GM12874 (cell line): Measurements from ENCODE around the gene FIBCD1.

Source experiments
- CTCF ChIP-seq: IDR thresholded peaks from 2 replicates; pipeline ENCODE4 v1.5.1; 2011; ENCODE audit warnings: low read depth, mild to moderate bottlenecking, control low read depth, low read length, moderate library complexity; ENCODE audit not compliant: insufficient read depth

The FIBCD1 gene

GRCh38 chr9:130936285-130937117 lies 2.5 kb downstream of the FIBCD1 start:
- TF ChIP-seq CTCF, result no peak

- no peak for TF ChIP-seq CTCF
Measured at GRCh38 chr9:130935648-130936271, 3.3 kb downstream of the FIBCD1 start.

- TF ChIP-seq CTCF, result no peak
Measured at GRCh38 chr9:130934702-130935647, 4.1 kb downstream of the FIBCD1 start.

GRCh38 chr9:130934246-130934645 lies 4.8 kb downstream of the FIBCD1 start:
- TF ChIP-seq CTCF, result no peak

- TF ChIP-seq CTCF, result no peak
Measured at GRCh38 chr9:130933114-130934046, 5.7 kb downstream of the FIBCD1 start.

GRCh38 chr9:130932255-130933079 lies 6.6 kb downstream of the FIBCD1 start:
- TF ChIP-seq CTCF, result peak; percentile 40
